OCI-M2 (cell line): ENCODE data around the gene MAEA.
"Not testable (repeated sequence)": the region's sequence is repeated elsewhere in the genome, so short reads cannot be mapped to it uniquely, and the experiment has no call there.

Source experiments
- DNase-seq: peaks from one replicate; lab custom pipeline; 2025; ENCODE audit not compliant: unreplicated experiment; lab: John Stamatoyannopoulos, UW

Gene MAEA

DNA sequence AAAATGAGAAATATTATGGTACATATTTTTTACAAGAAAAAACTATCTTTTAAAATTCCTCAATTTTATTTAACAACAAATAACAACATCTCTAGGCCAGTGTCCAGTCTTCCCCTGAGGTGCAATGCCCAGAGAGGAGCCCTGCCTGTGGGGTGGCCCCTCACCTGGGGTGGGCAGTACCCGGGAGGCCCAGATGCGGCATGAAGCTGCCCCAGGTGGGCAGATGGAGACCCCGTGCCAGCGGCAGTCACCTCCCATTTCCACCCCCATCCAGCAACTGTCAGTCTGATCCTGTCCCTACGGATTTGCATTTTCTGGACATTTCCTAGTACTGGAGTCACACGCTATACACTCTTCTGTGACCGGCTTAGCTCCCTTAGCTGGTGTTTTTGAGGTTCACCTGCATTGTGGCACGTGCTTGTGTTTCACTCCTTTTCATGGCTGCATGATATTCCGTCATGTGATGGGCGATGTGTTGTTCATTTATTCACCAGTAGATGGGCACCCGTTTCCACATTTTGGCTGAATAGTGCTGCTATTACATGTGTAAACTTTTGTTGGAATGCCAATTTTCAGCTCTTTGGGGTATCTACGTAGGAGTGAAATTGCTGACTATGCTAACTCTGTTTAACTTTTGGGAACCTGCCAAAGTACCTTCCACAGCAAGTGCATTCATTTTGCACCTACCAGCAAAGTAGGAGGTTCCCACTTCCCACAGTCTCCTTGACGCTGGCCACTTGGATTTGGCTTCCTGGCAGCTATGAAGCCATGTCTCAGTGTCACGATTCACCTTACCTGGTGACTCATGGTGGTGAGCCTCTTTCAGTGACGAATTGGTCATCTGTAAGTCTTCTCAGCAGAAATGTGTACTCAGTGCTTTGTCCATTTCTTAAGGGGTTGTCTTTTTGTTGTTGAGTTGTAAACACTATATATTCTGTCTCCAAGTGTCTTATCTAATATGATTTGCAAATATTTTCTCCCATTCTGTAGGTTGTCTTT, 11.7 kb upstream of the MAEA start:
- DNase-seq: no peak

DNA sequence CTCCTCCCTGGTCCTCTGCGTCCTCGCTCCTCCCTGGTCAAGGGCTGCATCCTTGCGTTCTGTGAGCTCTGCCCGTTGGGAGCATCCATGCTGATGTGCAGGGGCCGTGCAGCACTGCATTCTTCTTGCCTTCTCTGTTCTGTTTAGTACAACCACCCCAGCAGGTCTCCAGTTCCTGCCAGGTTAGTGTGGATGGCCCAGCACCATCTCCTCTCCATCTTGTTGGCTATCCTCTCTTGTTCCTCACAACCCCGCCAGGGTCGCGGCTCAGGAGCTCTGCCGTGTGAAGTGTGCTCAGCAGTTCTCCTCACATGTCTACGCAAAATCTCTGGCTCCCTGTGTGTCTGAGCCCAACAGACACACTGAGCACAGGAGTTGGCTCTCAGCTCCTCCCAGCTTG, 10.4 kb upstream of the MAEA start:
- no peak for DNase-seq

DNA sequence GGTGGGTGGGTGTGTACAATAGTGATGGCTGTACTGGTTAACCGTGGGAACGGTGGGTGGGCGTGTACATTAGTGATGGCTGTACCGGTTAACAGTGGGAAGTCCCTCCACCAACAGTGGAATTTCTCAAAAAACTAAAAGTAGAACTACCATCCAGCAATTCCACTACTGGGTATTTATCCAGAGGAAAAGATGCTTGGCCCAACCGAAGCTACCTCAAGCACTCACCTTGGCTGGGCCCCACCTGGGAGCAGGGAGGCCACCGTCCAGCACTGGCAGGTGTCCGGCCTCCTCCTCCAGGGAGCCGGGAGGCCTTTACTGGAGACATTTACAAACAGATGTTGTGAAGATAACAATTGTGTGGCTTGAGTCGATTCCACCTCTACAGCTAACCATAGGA, 6.0 kb upstream of the MAEA start:
- DNase-seq: no peak

DNA sequence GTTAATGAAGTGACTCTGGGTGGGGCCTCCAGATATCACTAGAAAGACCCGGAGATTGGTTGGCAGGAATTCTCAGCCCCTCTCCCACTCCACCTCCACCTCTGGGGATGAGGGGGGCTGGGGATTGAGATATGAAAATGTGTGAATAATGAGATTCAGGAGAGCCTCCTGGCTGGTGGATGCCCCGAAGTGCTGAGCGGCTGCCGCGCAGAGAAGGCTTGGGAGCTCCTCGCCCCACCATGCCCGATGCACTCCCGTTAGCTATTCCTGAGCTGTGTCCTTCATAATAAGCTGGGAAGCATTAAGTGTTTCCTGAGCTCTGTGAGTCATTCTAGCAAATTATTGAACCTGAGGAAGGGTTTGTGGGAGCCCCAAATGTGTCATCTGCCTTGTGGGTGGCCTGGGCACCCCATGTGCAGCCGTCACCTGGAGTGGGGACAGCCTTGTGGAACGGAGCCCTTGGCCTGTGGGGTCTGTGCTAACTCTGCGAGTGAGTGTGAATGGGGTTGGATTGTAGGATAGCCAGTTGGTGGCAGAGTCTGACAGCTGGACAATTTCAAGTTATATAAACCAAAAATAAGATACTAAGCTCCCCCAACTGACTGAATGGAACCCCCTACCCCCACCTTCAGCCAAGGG, 4.4 kb upstream of the MAEA start:
- no peak for DNase-seq

DNA sequence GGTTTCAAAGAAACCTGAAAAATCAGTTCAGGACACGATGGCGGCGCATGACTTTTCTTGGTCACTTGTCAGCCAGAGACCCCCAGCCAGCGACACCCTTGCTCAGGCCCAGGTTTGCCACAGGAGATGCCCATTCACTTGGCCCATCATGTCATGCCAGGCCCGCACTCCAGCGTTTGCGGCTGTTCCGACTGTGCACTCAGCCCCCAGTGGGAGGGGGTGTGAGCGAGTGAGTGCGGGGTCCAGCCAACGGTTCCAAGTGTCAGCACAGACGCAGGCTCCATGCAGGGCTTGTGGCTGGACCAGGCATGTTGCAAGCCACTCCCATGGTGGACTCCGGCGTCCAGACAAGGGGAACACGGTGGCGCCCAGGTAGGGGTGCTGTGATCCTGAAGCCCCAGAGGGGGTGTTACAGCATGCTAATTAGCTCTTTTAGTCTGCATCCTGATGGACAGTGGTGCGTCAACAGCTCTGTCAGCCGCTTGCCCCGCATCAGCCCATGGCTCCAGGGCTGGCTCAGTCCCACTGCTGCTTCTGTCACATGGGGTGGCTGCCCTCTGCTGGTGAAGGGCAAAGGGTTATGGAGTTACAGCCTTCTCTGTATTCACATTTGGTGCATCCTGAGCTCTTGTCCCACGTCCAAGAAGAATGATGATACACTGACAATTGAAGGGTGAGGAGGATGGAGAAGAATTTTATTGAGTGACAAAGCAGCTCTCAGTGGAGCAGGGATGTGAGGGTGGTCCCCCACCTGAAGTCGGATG, 3.7 kb upstream of the MAEA start:
- DNase-seq: no peak

DNA sequence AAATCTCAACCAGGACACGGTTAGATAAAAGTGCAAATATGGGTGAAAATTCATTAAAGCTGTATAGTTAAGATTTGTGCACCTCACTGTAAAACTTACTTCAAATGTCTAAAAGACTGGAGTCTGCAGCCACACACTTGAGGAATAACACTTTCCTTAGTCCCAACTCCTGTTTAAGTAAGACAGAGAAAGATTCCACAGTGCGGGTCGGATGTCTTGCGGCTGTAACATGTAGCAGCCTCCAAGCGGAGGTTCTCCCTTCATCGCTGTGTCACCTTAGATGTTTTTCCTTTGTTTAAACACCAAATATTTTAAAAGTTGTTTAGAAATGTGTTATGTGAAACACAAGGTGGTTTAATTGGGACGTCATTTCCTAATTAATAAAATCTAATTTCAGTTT, 905 bp upstream of the MAEA start:
- no peak for DNase-seq

DNA sequence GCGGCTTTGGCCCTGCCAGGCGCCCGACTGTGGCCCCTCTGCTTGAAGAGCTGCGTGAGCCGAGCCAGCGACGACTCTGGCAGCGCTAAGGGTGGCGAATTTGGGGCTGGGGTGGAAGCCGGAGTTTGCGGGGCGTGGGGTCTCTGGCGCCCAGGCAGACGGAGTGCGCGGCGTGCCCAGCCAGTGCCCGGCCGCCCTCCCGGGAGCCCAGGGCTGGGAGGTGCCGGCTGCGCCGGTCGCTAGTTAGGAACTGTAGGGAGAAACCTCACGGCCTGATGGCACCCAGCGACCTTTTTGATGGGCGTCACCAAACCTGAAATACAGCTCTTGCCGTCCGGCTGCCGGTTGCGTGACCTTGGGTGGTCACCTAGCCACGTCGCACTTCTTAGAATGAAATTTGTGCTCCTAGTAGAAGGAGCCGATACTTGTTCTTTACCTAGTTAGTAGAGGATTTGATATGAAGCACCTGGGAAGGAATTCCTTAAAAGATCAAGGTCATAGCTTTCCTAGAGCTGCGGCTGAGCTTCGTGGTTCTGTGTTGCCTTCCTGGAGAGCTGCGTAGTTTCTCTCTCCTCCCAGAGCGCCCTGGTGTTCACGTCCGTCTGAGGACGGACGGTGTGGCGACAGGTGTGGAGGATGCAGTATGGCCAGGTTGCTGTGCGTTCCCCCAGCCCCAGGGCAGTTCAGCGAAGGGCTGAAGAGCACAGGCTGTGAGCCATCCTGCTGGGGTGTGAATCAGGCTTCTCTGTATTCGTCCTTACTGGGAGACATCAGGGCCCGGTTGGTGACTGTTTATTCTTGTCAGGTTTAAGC, 680 bp downstream of the MAEA start:
- no peak for DNase-seq

DNA sequence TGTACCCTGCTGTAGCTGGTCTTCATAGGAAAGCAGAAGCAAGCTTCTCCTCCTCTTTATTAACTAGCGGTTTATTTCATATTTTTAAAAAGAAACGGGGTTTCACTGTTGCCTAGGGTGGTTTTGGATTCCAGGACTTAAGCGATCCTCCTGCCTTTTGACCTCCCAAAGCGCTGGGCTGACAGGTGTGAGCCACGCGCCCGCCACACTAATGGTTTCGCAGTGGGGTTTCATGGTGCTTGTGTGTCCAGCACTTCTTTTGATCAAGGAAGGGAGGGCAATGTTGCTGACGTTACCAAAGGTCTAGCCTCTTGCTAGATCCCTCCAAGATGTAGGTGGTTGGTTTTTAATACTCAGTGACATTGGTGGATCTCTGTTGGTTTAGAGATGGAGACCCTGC, 1.4 kb downstream of the MAEA start:
- no peak for DNase-seq

DNA sequence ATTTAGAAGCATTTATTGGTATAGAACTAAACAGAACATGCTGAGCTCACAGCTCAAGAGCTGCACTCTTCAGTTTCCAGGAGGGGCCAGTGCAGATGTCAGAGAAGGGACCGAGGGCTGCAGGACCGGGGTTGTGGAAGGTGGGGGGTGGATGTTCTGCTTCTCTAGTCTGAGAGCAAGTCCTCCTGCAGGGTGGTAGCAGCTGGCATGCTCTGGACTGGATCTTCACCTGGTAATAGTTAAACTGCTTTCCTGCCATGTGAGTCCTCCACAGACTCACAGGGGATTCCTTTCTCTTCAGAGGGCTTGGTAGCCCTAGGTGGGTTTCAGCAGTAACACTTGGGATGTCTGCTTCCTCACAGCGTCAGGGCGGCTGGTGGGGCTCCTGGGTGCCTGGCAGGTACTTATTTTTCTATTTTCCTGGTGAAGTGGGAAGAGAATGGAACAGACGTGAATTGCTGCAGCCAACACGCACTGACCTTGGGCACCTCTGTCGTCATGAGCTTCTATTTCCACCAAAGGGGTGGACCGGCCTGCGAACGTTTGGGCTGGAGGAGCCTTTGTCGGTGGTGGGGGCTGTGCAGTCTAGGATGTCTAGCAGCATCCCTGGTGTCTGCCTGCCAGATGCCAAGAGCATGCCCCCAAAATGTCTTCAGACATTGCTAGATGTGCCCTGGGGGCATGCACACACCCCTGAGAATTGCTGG, 2.5 kb downstream of the MAEA start:
- DNase-seq: no peak

DNA sequence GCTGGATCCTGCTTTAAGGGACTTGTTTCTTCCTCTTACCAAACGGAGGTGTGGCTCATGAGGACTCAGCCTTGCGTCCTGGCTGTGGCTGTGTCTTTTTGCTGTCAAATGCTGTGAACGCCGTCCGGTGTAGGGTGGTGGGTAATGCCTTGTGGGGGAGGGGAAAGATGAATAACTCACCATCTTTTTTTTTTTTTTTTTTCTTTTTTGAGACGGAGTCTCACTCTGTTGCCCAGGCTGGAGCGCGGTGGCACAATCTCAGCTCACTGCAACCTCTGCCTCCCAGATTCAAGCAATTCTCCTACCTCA, 3.0 kb downstream of the MAEA start:
- DNase-seq: not testable (repeated sequence)

DNA sequence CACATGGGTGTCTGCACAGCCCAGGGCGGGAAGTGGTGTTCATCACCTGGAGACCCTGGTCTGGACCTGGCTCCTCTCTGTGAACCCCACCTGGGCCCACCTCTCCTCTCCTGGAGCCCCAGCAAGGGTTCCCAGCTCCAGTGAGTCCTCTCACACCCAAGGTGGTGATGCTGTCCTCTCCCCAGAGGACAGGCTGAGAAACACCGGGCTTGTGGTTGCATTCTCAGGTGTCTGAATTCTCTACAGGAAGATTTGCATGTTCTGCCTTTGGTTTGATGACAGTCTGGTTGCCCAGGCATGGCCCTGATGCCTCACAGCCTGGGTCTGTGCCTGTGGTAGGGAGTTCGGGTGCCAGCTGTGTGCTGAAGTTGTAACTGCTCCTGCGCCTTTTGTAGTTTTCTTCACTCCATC, 3.8 kb downstream of the MAEA start:
- no peak for DNase-seq

DNA sequence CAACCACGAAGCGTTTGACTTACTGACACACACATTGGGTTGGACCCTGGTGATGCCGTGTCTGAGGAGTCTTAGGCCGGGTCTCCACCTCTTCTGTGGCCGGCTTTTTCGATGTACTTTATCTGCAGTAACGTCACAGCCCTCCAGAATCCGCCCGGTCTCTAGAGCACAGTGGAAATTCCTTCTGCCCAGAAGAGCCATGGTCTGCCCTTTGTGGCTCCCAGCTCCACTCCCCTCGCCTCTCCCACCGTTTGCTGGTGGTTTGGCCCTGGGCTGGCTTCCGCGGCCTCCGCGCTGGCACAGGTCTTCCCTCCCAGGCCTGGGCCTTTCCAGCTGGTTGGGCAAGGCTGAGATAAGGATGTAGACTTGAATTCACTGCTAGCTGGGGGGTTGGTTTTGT, 4.3 kb downstream of the MAEA start:
- DNase-seq: no peak

DNA sequence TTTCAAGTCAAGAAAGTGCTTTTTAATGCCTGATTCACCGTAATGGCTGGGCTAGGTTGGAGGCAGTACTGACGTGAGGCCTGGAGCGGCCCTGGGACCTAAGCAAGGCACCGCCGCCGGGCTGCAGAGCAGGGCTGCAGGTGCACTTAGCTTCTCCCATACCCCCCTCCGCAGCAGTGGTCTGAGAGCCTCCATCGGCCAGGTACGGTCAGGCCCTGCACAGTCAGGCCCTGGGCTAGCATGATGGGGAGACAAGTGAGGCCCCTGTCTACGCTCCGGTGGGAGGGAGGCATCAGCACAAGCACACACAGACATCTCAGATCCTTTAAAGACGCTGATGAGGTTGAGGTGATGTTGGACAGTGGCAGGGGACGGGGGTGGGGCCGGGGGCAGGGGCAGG, 4.7 kb downstream of the MAEA start:
- DNase-seq: no peak

DNA sequence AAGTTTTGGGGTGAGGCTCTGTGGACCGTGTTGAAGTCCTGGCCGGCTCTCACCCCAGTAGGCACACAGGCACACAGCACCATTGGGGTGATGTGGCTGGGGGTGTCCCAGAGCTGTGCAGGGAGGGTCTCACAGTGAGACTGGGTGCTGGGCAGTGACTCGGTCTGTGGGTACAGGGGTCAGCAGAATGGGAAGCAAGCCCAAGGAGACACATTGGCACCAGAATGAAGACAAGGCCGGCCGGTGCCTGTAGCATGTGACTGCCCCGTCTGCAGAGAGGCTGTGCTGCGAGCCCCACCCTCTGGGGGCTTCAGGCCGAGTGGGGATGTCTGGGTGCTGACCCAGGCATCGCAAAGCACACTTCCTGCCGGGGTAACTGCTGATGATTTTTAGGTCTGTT, 5.2 kb downstream of the MAEA start:
- DNase-seq: no peak

DNA sequence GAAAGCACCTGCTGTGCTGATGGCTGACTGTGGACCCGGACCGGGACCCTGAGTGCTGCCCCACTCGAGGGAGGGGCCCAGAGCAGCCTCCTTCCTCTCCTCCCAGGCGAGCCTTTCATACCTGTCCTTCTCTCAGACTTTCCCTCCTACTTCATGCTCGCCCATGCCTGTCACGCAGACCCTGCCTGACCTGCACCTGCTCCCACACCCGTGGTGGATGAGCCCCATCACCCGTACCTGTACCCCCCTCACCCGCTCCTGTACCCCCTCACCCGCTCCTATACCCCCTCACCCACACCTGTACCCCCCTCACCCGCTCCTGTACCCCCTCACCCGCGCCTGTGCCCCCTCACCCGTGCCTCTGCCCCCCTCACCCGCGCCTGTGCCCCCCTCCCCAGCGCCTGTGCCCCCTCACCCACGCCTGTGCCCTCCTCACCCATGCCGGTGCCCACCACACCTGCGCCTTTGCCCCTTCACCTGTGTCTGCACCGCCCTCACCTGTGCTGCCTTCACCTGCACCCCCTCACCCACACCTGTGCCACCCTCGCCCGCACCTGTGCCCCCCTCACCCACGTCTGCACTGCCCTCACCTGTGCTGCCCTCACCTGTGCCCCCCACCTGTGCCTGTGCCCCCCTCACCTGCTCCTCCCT, 5.8 kb downstream of the MAEA start:
- no peak for DNase-seq

DNA sequence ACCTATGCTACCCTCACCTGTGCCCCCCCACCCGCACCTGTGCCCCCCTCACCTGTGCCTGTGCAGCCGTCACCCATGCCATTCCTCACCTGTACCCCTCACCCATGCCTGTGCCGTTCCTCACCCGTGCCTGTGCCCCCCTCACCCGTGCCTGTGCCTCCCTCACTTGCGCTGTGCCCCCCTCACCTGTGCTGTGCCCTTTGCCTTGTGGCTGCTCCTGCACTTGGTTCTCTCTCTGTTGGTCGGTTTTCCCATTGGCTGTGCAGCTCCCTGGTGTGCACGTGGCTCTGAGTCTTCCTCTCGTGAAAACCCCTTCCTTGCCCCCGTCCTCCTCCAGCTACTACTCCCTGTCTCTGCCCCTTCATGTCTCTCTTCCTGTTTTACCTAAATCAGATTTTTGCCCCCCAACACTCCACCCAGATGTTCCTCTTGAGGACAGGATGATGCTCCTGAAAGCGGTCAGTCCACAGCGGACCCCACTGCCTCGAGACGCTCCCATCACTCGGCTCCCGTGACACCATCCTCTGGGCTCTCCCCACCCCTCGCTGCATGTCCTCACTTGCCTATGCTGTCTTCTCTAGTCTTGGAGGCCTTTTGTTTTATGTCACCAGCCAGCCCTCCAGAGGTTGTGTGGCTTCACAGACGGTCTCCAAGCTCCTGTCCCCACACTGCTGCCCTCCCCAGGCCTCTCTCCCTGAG, 6.8 kb downstream of the MAEA start:
- no peak for DNase-seq

DNA sequence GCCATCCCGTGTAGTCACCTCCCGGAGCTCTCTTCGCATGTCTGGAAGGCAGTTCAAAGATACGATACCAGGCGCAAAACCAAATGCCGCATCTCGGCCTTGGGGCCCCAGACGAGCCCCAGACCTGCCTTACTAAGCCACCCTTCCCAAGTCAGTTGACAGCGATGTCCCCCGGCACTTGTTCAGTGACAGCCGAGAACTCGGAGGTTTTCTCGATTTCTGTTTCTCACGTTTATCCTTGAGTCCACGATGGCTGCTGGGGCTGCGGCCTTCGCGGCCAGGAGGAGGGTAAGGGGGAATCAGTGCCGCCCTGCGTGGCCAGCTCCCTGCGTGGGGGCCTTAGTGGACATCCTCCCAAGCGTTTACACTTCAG, 7.3 kb downstream of the MAEA start:
- no peak for DNase-seq

DNA sequence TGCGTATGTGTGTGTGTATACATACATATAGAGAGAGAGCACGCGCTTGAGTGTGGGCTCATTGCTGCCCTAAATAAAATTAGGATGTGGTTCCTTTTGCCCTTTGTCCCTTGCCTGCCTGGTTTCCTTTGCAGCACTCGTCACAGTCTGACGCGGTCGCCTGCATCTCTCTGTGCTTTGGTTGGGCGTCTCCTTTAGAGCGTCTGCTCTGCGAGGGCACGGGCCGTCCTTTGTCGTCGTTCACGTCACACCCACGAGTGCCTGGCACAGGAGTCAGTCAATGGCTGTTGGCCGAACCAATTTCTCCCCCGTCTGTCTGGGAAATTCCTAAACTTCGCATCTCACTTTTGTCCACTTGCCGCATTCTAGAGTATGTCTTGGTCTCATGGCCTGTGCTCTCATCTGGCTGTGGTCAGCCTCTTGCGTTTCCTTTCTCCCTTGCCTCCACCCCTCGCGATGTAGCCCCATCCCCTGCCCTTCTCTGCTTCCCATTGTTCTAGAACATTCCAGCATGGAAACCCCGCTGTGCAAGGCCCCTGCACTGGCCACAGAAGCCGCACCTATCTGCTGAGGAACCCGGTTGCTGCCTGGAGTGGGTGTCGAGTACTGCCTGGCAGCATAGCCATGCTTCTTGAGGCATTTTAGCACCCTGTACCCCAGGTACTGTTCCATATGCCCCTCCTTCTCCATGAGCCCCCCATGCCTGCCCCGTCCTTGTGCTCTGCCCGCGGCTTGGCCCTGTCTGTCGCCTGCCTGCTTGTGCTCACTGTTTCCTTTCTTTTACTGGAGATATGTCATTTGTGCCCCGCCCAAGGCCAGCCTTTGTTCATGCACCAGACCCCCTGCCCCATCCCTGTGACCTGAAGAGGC, 8.0 kb downstream of the MAEA start:
- DNase-seq: no peak
